CD8-positive, alpha-beta memory T cell (primary cell): ENCODE results near the gene ZBTB40. TPM values are rescaled to one million over a fixed set of nuclear protein-coding genes. Genes with fewer than 3 reads are reported as not detected.

Experiments
- CTCF ChIA-PET: fragments of 350-600 bp; sonication (Branson Sonifier 250); formaldehyde crosslinking; loops from one replicate; lab custom pipeline; 2021; ENCODE audit warnings: antibody characterized with exemption; lab: Charles Lee
- POLR2A ChIA-PET: fragments of 350-600 bp; sonication (Branson Sonifier 250); formaldehyde crosslinking; loops from one replicate; lab custom pipeline; 2021; ENCODE audit warnings: antibody characterized with exemption; lab: Charles Lee
- DNase-seq, 5 donors: peaks; one replicate each; pipeline versions ENCODE4 v3.0.0 to v3.0.0-alpha.2; 2020 to 2022; ENCODE audit warnings: mixed read lengths in 1 of 5
- H3K27ac ChIP-seq: one replicate; pipeline ENCODE4 v1.7.0; 2013; ENCODE audit warnings: low read depth, mild to moderate bottlenecking, low read length, moderate library complexity
- H3K27me3 ChIP-seq: 2 replicates; pipeline ENCODE4 v1.7.0; 2013; ENCODE audit warnings: low read length, mild to moderate bottlenecking; ENCODE audit not compliant: insufficient read depth, poor library complexity, severe bottlenecking
- H3K36me3 ChIP-seq: 2 replicates; pipeline ENCODE4 v1.7.0; 2013; ENCODE audit warnings: mild to moderate bottlenecking, low read length, moderate library complexity; ENCODE audit not compliant: insufficient read depth
- H3K4me1 ChIP-seq: 2 replicates; pipeline ENCODE4 v1.7.0; 2013; ENCODE audit warnings: mild to moderate bottlenecking, low read length, moderate library complexity; ENCODE audit not compliant: insufficient read depth
- H3K4me3 ChIP-seq: 2 replicates; pipeline ENCODE4 v1.7.0; 2013; ENCODE audit warnings: mild to moderate bottlenecking, low read length
- H3K9me3 ChIP-seq: 2 replicates; pipeline ENCODE4 v1.7.0; 2013; ENCODE audit warnings: mild to moderate bottlenecking, low read length
- H3K27ac Mint-ChIP-seq, 8 donors: one replicate each; pipeline ENCODE4 v1.8.0; 2020 to 2021; ENCODE audit warnings: mixed read lengths in 8 of 8, mild to moderate bottlenecking in 6 of 8, inconsistent platforms in 3 of 8, moderate library complexity in 3 of 8
- H3K27me3 Mint-ChIP-seq, 2 donors: one replicate each; pipeline ENCODE4 v1.8.0; 2020 to 2021; ENCODE audit warnings: mixed read lengths in 2 of 2, mild to moderate bottlenecking in 1 of 2, moderate library complexity in 1 of 2
- H3K36me3 Mint-ChIP-seq, 3 donors: one replicate each; pipeline ENCODE4 v1.8.0; 2020 to 2021; ENCODE audit warnings: mixed read lengths in 3 of 3, inconsistent platforms in 1 of 3, mild to moderate bottlenecking in 1 of 3
- H3K4me1 Mint-ChIP-seq, 3 donors: one replicate each; pipeline ENCODE4 v1.8.0; 2020 to 2021; ENCODE audit warnings: mixed read lengths in 3 of 3, inconsistent platforms in 1 of 3, mild to moderate bottlenecking in 1 of 3
- H3K4me3 Mint-ChIP-seq, 7 donors: one replicate each; pipeline ENCODE4 v1.8.0; 2020 to 2021; ENCODE audit warnings: mixed read lengths in 7 of 7, mild to moderate bottlenecking in 6 of 7, moderate library complexity in 4 of 7, inconsistent platforms in 2 of 7
- H3K9me3 Mint-ChIP-seq, 5 donors: one replicate each; pipeline ENCODE4 v1.8.0; 2020 to 2022; ENCODE audit warnings: mixed read lengths in 5 of 5, mild to moderate bottlenecking in 3 of 5, moderate library complexity in 2 of 5, inconsistent platforms in 1 of 5
- polyA plus RNA-seq: library from polyadenylated mRNA; unstranded; fragments of 300-500 nt; fragmentation: Illumina TruSeq; gene quantifications from one replicate; pipeline ENCODE4 v1.2.3, GENCODE V29; 2021
- total RNA-seq, 2 experiments: library from RNA; stranded (reverse); gene quantifications; one replicate each; pipeline ENCODE4 v1.2.3, GENCODE V29; 2021

The ZBTB40 gene
- total and polyA plus RNA-seq, 3 experiments from 2014 or later: 4.1 to 30.0 (median 29.5) TPM

- H3K9me3 ChIP-seq: no peaks in the 10 kb centered on the region
- H3K4me3 Mint-ChIP-seq: no peak overlapping the region
- H3K27ac ChIP-seq: no peak overlapping the region
- H3K36me3 ChIP-seq: peaks cover 48% of the 10 kb centered on the region
- no peaks in the 10 kb centered on the region for H3K9me3 Mint-ChIP-seq
- no peaks in the 10 kb centered on the region for H3K27me3 ChIP-seq
- POLR2A ChIA-PET: no interaction called here
- no peaks in the 10 kb centered on the region for H3K4me1 Mint-ChIP-seq
- no peaks in the 10 kb centered on the region for H3K27me3 Mint-ChIP-seq
- peaks cover 7 to 95% (median 40%) of the 10 kb centered on the region in 3 donors for H3K36me3 Mint-ChIP-seq
- no peak overlapping the region for H3K27ac Mint-ChIP-seq
- DNase-seq: no peak
- H3K4me1 ChIP-seq: no peaks in the 10 kb centered on the region
- no peak overlapping the region for H3K4me3 ChIP-seq
- CTCF ChIA-PET: no interaction called here
Observed at GRCh38 chr1:22524481-22524880, 72.8 kb downstream of the ZBTB40 start.

- peaks cover 7 to 95% (median 37%) of the 10 kb centered on the region in 3 donors for H3K36me3 Mint-ChIP-seq
- H3K27ac ChIP-seq: no peak overlapping the region
- no peaks in the 10 kb centered on the region for H3K9me3 ChIP-seq
- no peaks in the 10 kb centered on the region for H3K9me3 Mint-ChIP-seq
- H3K27me3 ChIP-seq: no peaks in the 10 kb centered on the region
- POLR2A ChIA-PET: no interaction called here
- H3K4me1 ChIP-seq: no peaks in the 10 kb centered on the region
- H3K4me1 Mint-ChIP-seq: no peaks in the 10 kb centered on the region
- no peak overlapping the region for H3K4me3 ChIP-seq
- no peak for DNase-seq
- H3K27ac Mint-ChIP-seq: no peak overlapping the region
- CTCF ChIA-PET: no interaction called here
- no peak overlapping the region for H3K4me3 Mint-ChIP-seq
- H3K27me3 Mint-ChIP-seq: no peaks in the 10 kb centered on the region
- peaks cover 41% of the 10 kb centered on the region for H3K36me3 ChIP-seq
Observed at GRCh38 chr1:22525211-22525610, 73.6 kb downstream of the ZBTB40 start.

GRCh38 chr1:22525646-22526045, 74.0 kb downstream of the ZBTB40 start:
- H3K27ac ChIP-seq: no peak overlapping the region
- Mint-ChIP-seq H3K9me3 (no peaks in the 10 kb centered on the region), H3K27me3 (no peaks in the 10 kb centered on the region), H3K36me3 (peaks cover 7 to 93% (median 37%) of the 10 kb centered on the region in 3 donors), H3K27ac (no peak overlapping the region), H3K4me1 (no peaks in the 10 kb centered on the region), H3K4me3 (no peak overlapping the region)
- ChIA-PET CTCF (no interaction called here), POLR2A (no interaction called here)
- no peak overlapping the region for H3K4me3 ChIP-seq
- H3K9me3 ChIP-seq: no peaks in the 10 kb centered on the region
- H3K36me3 ChIP-seq: peaks cover 36% of the 10 kb centered on the region
- DNase-seq: no peak
- no peaks in the 10 kb centered on the region for H3K4me1 ChIP-seq
- no peaks in the 10 kb centered on the region for H3K27me3 ChIP-seq

GRCh38 chr1:22526098-22526497, 74.4 kb downstream of the ZBTB40 start:
- no peaks in the 10 kb centered on the region for H3K9me3 ChIP-seq
- H3K27me3 Mint-ChIP-seq: no peaks in the 10 kb centered on the region
- H3K36me3 Mint-ChIP-seq: peaks cover 7 to 89% (median 36%) of the 10 kb centered on the region in 3 donors
- ChIA-PET POLR2A (no interaction called here), CTCF (no interaction called here)
- H3K36me3 ChIP-seq: peaks cover 32% of the 10 kb centered on the region
- no peak for DNase-seq
- H3K4me1 Mint-ChIP-seq: no peaks in the 10 kb centered on the region
- no peaks in the 10 kb centered on the region for H3K27me3 ChIP-seq
- H3K27ac ChIP-seq: no peak overlapping the region
- H3K4me1 ChIP-seq: no peaks in the 10 kb centered on the region
- no peak overlapping the region for H3K4me3 Mint-ChIP-seq
- H3K9me3 Mint-ChIP-seq: no peaks in the 10 kb centered on the region
- H3K4me3 ChIP-seq: no peak overlapping the region
- no peak overlapping the region for H3K27ac Mint-ChIP-seq

GRCh38 chr1:22526677-22527076, 75.0 kb downstream of the ZBTB40 start:
- no peaks in the 10 kb centered on the region for H3K9me3 ChIP-seq
- POLR2A ChIA-PET: no interaction called here
- no peak overlapping the region for H3K27ac ChIP-seq
- CTCF ChIA-PET: no interaction called here
- Mint-ChIP-seq H3K4me3 (no peak overlapping the region), H3K27ac (peak overlapping the region in 1 of 8 donors; percentile 33), H3K4me1 (no peaks in the 10 kb centered on the region), H3K9me3 (no peaks in the 10 kb centered on the region), H3K36me3 (peaks cover 7 to 88% (median 33%) of the 10 kb centered on the region in 3 donors), H3K27me3 (no peaks in the 10 kb centered on the region)
- H3K27me3 ChIP-seq: no peaks in the 10 kb centered on the region
- no peak overlapping the region for H3K4me3 ChIP-seq
- H3K4me1 ChIP-seq: no peaks in the 10 kb centered on the region
- no peak for DNase-seq
- H3K36me3 ChIP-seq: peaks cover 26% of the 10 kb centered on the region

- no peak overlapping the region for H3K4me3 ChIP-seq
- H3K27me3 Mint-ChIP-seq: no peaks in the 10 kb centered on the region
- no peaks in the 10 kb centered on the region for H3K27me3 ChIP-seq
- no peak for DNase-seq
- H3K36me3 ChIP-seq: peaks cover 22% of the 10 kb centered on the region
- POLR2A ChIA-PET: no interaction called here
- CTCF ChIA-PET: no interaction called here
- H3K9me3 Mint-ChIP-seq: no peaks in the 10 kb centered on the region
- H3K4me1 Mint-ChIP-seq: no peaks in the 10 kb centered on the region
- H3K4me3 Mint-ChIP-seq: no peak overlapping the region
- H3K4me1 ChIP-seq: no peaks in the 10 kb centered on the region
- no peak overlapping the region for H3K27ac ChIP-seq
- H3K36me3 Mint-ChIP-seq: peaks cover 7 to 88% (median 32%) of the 10 kb centered on the region in 3 donors
- H3K27ac Mint-ChIP-seq: no peak overlapping the region
- no peaks in the 10 kb centered on the region for H3K9me3 ChIP-seq
Observed at GRCh38 chr1:22527122-22527521, 75.5 kb downstream of the ZBTB40 start.

GRCh38 chr1:22527555-22528296, 76.1 kb downstream of the ZBTB40 start:
- no peak overlapping the region for H3K27ac Mint-ChIP-seq

GRCh38 chr1:22528451-22528850, 76.8 kb downstream of the ZBTB40 start:
- Histone ChIP-seq H3K4me3 (no peak overlapping the region), H3K27ac (no peak overlapping the region), H3K4me1 (no peaks in the 10 kb centered on the region), H3K27me3 (no peaks in the 10 kb centered on the region), H3K9me3 (no peaks in the 10 kb centered on the region), H3K36me3 (peaks cover 18% of the 10 kb centered on the region)
- peaks cover 7 to 86% (median 28%) of the 10 kb centered on the region in 3 donors for H3K36me3 Mint-ChIP-seq
- H3K9me3 Mint-ChIP-seq: no peaks in the 10 kb centered on the region
- ChIA-PET CTCF (no interaction called here), POLR2A (no interaction called here)
- DNase-seq: no peak
- H3K4me1 Mint-ChIP-seq: no peaks in the 10 kb centered on the region
- no peak overlapping the region for H3K27ac Mint-ChIP-seq
- H3K27me3 Mint-ChIP-seq: no peaks in the 10 kb centered on the region
- no peak overlapping the region for H3K4me3 Mint-ChIP-seq

More at GRCh38 chr1:22527555-22528296, 76.1 kb downstream of the ZBTB40 start:
- H3K4me3 ChIP-seq: no peak overlapping the region
- ChIA-PET POLR2A (no interaction called here), CTCF (no interaction called here)
- Mint-ChIP-seq H3K9me3 (no peaks in the 10 kb centered on the region), H3K4me1 (no peaks in the 10 kb centered on the region), H3K27me3 (no peaks in the 10 kb centered on the region), H3K36me3 (peaks cover 7 to 90% (median 32%) of the 10 kb centered on the region in 3 donors), H3K4me3 (no peak overlapping the region)
- H3K27me3 ChIP-seq: no peaks in the 10 kb centered on the region
- no peaks in the 10 kb centered on the region for H3K9me3 ChIP-seq
- H3K36me3 ChIP-seq: peaks cover 21% of the 10 kb centered on the region
- H3K4me1 ChIP-seq: no peaks in the 10 kb centered on the region
- DNase-seq: no peak
- no peak overlapping the region for H3K27ac ChIP-seq
